ENCODE measurements around the gene NUBPL. TPM values are rescaled to one million over a fixed set of nuclear protein-coding genes. Genes with fewer than 3 reads are reported as not detected.
A peak's percentile ranks its signal among the peaks of the same experiment; 100 is the strongest.

The NUBPL gene
- polyA plus RNA-seq, 1 donor (not counting 4 experiments of a cell fraction or from before 2014, with no cell fraction given), result 18.8 TPM

DNA sequence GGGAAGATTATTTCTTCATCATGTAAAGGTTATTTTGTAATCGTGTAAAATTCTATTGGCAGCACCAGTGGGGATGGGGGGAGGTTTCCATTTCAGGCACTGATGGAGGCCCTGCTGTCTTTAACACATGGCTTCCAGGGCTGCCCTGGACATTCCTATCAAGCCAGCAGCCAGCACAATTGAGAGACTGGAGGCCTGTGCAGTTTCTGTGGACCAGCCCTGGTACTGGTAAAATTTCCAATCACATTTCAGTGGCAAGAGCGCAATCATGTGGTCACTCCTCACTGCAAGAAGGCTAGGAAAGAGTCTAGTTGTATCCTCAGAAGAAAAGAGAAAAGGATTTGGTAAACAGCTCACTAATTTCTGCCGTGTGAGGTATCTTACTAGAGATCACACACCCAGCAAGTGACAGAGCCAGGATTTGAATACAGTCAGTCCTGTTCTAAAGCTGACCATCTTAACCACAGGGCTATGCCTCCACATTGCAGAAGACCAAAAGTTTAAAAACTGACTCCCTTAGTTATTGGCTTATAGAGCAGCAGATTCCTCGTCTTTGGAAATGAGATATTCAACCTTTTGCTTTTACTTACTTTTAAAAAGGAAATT lies 336.5 kb downstream of the NUBPL start:
- H3K27me3 ChIP-seq (ENCODE audit: control insufficient read depth, extremely low read depth, insufficient read depth, low read length), result no peaks in the 10 kb centered on the region
- H3K4me3 ChIP-seq (ENCODE audit: control insufficient read depth in 2 of 3, extremely low read depth in 1 of 3, insufficient read depth in 2 of 3, low read depth in 1 of 3, low read length in 3 of 3), result no peak overlapping the region
- H3K9me3 ChIP-seq (ENCODE audit: control insufficient read depth, low read depth, low read length), result no peaks in the 10 kb centered on the region
- H3K79me2 ChIP-seq (ENCODE audit: control insufficient read depth, insufficient read depth, low read length), result no peaks in the 10 kb centered on the region
- H3K27ac ChIP-seq (ENCODE audit: control insufficient read depth, insufficient read depth, low read length), result no peak overlapping the region
- H2AFZ ChIP-seq (ENCODE audit: control insufficient read depth, low read length), result no peak overlapping the region
- no peak for TF ChIP-seq EZH2 (IDR thresholded peaks at IDR 0.05; ENCODE audit: low read length)
- TF ChIP-seq, protein P1, sequence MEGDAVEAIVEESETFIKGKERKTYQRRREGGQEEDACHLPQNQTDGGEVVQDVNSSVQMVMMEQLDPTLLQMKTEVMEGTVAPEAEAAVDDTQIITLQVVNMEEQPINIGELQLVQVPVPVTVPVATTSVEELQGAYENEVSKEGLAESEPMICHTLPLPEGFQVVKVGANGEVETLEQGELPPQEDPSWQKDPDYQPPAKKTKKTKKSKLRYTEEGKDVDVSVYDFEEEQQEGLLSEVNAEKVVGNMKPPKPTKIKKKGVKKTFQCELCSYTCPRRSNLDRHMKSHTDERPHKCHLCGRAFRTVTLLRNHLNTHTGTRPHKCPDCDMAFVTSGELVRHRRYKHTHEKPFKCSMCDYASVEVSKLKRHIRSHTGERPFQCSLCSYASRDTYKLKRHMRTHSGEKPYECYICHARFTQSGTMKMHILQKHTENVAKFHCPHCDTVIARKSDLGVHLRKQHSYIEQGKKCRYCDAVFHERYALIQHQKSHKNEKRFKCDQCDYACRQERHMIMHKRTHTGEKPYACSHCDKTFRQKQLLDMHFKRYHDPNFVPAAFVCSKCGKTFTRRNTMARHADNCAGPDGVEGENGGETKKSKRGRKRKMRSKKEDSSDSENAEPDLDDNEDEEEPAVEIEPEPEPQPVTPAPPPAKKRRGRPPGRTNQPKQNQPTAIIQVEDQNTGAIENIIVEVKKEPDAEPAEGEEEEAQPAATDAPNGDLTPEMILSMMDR (optimal IDR thresholded peaks at IDR 0.05 in 1 of 3, IDR thresholded peaks at IDR 0.05 in 1 of 3, conservative IDR thresholded peaks at IDR 0.05 in 1 of 3; ENCODE audit: extremely low read depth in 1 of 3, insufficient read depth in 2 of 3, low read length in 3 of 3), result no peak
- no peak overlapping the region for H3K9ac ChIP-seq (ENCODE audit: control insufficient read depth, extremely low read depth, insufficient read depth, low read length)
- FAIRE-seq (peak; percentile 26), DNase-seq (ENCODE audit: low read depth, low spot score) (no peak)
- dilution Hi-C loops (cut with MboI; ENCODE audit: extremely low pct_ligation_motif_present, low sequenced_read_pairs), result no loop called here
- H3K4me2 ChIP-seq (ENCODE audit: control insufficient read depth, extremely low read depth, insufficient read depth, low read depth, low read length), result no peak overlapping the region
- no peaks in the 10 kb centered on the region for H3K9me1 ChIP-seq (ENCODE audit: control insufficient read depth, extremely low read depth, insufficient read depth, low read length)
- peaks cover 37% of the 10 kb centered on the region for H3K4me1 ChIP-seq (ENCODE audit: control insufficient read depth, extremely low read depth, insufficient read depth, low read length)
- no peaks in the 10 kb centered on the region for H4K20me1 ChIP-seq (ENCODE audit: control insufficient read depth, extremely low read depth, insufficient read depth, low read length)
- no peaks in the 10 kb centered on the region for H3K36me3 ChIP-seq (ENCODE audit: control insufficient read depth in 2 of 2, extremely low read depth in 1 of 2, insufficient read depth in 2 of 2, low read length in 2 of 2)

DNA sequence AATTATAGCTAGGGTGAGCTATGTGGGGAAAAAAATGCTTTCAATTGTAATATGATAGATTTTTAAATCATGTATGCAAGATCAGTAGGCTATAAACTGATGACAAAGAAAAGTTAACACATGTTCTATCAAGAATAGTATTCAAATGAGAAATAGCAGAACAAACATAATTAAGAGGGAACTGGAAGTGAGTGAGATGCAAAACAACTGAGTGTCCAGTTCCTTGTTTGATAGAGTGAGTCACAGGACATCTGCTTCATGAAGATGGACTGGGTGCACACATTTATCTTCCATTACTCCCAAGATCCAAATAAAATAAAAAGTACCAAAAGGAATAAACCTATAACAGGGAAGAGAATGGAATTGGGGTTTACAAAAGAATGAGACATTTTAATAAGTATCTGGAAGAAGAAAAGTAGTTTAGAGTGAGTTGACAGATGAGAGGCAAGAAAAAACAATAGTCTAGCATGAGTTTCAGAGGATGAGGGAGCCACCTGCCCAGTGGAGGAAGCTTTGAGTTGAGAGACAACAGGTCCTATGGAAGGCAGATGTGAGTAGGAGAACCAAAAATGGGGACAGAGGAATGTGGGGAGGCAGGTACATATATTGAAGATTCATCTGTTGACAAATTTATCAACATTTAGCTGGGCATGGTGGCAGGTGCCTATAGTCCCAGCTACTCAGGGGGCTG lies 337.8 kb downstream of the NUBPL start:
- H3K27me3 ChIP-seq (ENCODE audit: control insufficient read depth, extremely low read depth, insufficient read depth, low read length), result no peaks in the 10 kb centered on the region
- H3K4me1 ChIP-seq (ENCODE audit: control insufficient read depth, extremely low read depth, insufficient read depth, low read length), result peaks cover 40% of the 10 kb centered on the region
- DNase-seq (ENCODE audit: low read depth, low spot score) (no peak), FAIRE-seq (peak; percentile 48)
- TF ChIP-seq, protein P1 (optimal IDR thresholded peaks at IDR 0.05 in 1 of 3, IDR thresholded peaks at IDR 0.05 in 1 of 3, conservative IDR thresholded peaks at IDR 0.05 in 1 of 3; ENCODE audit: extremely low read depth in 1 of 3, insufficient read depth in 2 of 3, low read length in 3 of 3), result no peak
- no peak for TF ChIP-seq EZH2 (IDR thresholded peaks at IDR 0.05; ENCODE audit: low read length)
- H3K79me2 ChIP-seq (ENCODE audit: control insufficient read depth, insufficient read depth, low read length), result no peaks in the 10 kb centered on the region
- H3K4me3 ChIP-seq (ENCODE audit: control insufficient read depth in 2 of 3, extremely low read depth in 1 of 3, insufficient read depth in 2 of 3, low read depth in 1 of 3, low read length in 3 of 3), result no peak overlapping the region
- no peak overlapping the region for H3K9ac ChIP-seq (ENCODE audit: control insufficient read depth, extremely low read depth, insufficient read depth, low read length)
- no peaks in the 10 kb centered on the region for H3K36me3 ChIP-seq (ENCODE audit: control insufficient read depth in 2 of 2, extremely low read depth in 1 of 2, insufficient read depth in 2 of 2, low read length in 2 of 2)
- no peaks in the 10 kb centered on the region for H3K9me3 ChIP-seq (ENCODE audit: control insufficient read depth, low read depth, low read length)
- H3K4me2 ChIP-seq (ENCODE audit: control insufficient read depth, extremely low read depth, insufficient read depth, low read depth, low read length), result no peak overlapping the region
- no peaks in the 10 kb centered on the region for H4K20me1 ChIP-seq (ENCODE audit: control insufficient read depth, extremely low read depth, insufficient read depth, low read length)
- no peak overlapping the region for H3K27ac ChIP-seq (ENCODE audit: control insufficient read depth, insufficient read depth, low read length)
- no peaks in the 10 kb centered on the region for H3K9me1 ChIP-seq (ENCODE audit: control insufficient read depth, extremely low read depth, insufficient read depth, low read length)
- no peak overlapping the region for H2AFZ ChIP-seq (ENCODE audit: control insufficient read depth, low read length)
- dilution Hi-C loops (cut with MboI; ENCODE audit: extremely low pct_ligation_motif_present, low sequenced_read_pairs), result no loop called here
